HL-60 (cell line): ENCODE measurements around the gene AKNA.
A peak's percentile ranks its signal among the peaks of the same experiment; 100 is the strongest.

Experiments
- DNase-seq, 2 experiments: peaks; one replicate each; pipeline ENCODE4 v3.0.0-alpha.2; 2010 to 2020; ENCODE audit warnings: low read depth in 1 of 2, low spot score in 1 of 2
- H3K27ac ChIP-seq: fragments of 250-450 bp; sonication (Bioruptor Pico); replicated peaks from 2 replicates; pipeline ENCODE4 v1.5.1; 2020; ENCODE audit warnings: mild to moderate bottlenecking, moderate library complexity
- H3K27me3 ChIP-seq: fragments of 250-450 bp; sonication (Bioruptor Pico); 2 replicates; pipeline ENCODE4 v1.5.1; 2021; ENCODE audit warnings: mild to moderate bottlenecking, moderate library complexity; ENCODE audit not compliant: insufficient read depth, poor library complexity, severe bottlenecking
- H3K4me3 ChIP-seq: replicated peaks from 2 replicates; pipeline ENCODE4 v1.5.1; 2011; ENCODE audit warnings: mild to moderate bottlenecking, control low read depth, low read length; ENCODE audit not compliant: insufficient read depth
- CTCF ChIP-seq: IDR thresholded peaks from one replicate; pipeline ENCODE4 v1.5.1; 2011; ENCODE audit warnings: low read length, control low read depth, inconsistent platforms; ENCODE audit not compliant: insufficient read depth
- GABPA ChIP-seq: IDR thresholded peaks from 2 replicates; pipeline ENCODE4 v1.6.1; 2012; ENCODE audit warnings: low read depth
- POLR2AphosphoS5 ChIP-seq: IDR thresholded peaks from 2 replicates; pipeline ENCODE4 v1.6.1; 2012; ENCODE audit warnings: low read depth
- REST ChIP-seq: IDR thresholded peaks from 2 replicates; pipeline ENCODE4 v1.6.1; 2012; ENCODE audit warnings: low read depth; ENCODE audit not compliant: insufficient replicate concordance
- SPI1 ChIP-seq: IDR thresholded peaks from 2 replicates; pipeline ENCODE4 v1.6.1; 2012; ENCODE audit warnings: low read depth, mild to moderate bottlenecking, borderline replicate concordance

Gene AKNA

GRCh38 chr9:114383521-114384231 is 4.1 kb downstream of the AKNA start:
- no peak for TF ChIP-seq CTCF
- TF ChIP-seq SPI1, result no peak
- no peak for TF ChIP-seq POLR2AphosphoS5
- TF ChIP-seq GABPA, result no peak
- no peak for TF ChIP-seq REST
- no peak for DNase-seq
- Histone ChIP-seq H3K4me3 (no peak overlapping the region; the same call in 1 of the 2 replicates), H3K27ac (peak overlapping the region; percentile 82), H3K27me3 (no peaks in the 10 kb centered on the region)

GRCh38 chr9:114382699-114383520 is 4.9 kb downstream of the AKNA start:
- no peaks in the 10 kb centered on the region for H3K27me3 ChIP-seq
- peak overlapping the region; percentile 82 for H3K27ac ChIP-seq
- DNase-seq, result peak in 1 of 2 experiments; percentile 79
- H3K4me3 ChIP-seq, result peak overlapping the region; percentile 16; the same call in 1 of the 2 replicates
- TF ChIP-seq CTCF (peak; percentile 26), REST (no peak)

GRCh38 chr9:114378883-114379282 is 8.9 kb downstream of the AKNA start:
- peak overlapping the region; percentile 16; the same call in 1 of the 2 replicates for H3K27ac ChIP-seq
- H3K4me3 ChIP-seq, result no peak overlapping the region
- no peak for DNase-seq
- TF ChIP-seq GABPA (no peak), POLR2AphosphoS5 (no peak), REST (no peak), CTCF (no peak), SPI1 (no peak)
- no peaks in the 10 kb centered on the region for H3K27me3 ChIP-seq
